HG03095 (cell line): ENCODE results near the gene GNG14.
"Not testable (repeated sequence)": the region's sequence is repeated elsewhere in the genome, so short reads cannot be mapped to it uniquely, and the experiment has no call there.

ENCODE experiments used
- ATAC-seq: cut with Tn5 transposase; IDR thresholded peaks from one replicate; pipeline ENCODE4 v1.9.1; 2021; ENCODE audit warnings: moderate library complexity; ENCODE audit not compliant: unreplicated experiment

The GNG14 gene

DNA sequence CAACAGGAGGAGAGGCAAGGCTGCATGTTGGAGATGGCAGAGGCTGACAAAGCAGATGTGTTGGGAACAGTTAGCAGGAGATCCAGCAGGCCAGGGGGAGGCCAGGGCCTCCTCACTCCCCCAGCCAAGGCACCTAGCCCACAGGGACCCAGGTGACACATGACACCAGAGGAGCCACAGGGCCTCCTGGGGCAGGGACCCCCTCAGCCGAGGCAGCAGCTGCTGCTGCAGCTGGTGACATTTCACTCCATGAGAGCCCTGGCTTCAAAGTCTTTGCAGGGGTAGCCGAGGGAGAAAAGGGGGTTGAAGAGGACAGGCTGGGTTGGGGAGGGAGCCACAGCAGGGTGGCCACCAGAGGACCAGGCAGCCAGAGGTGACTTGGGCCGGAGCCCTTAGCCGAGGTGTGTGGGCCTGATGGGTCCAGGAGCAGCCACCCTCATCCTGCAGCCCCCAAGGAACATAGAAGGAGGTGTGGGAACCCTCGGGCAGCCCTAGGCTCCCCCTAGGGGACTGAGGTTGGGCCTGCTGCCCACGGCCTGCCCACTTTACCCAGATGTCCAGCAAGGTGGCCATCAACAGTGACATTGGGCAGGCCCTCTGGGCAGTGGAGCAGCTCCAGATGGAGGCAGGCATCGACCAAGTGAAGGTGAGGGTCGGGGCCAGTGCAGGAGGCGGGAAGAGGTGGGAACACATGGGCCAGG, at the start of gene GNG14:
Gene GNG14 (plus strand): TSS at position 503 of the 701 bp plus-strand sequence. CDS start 51 bp downstream, at position 554.
- no peak for ATAC-seq

GRCh38 chr19:12638611-12639182, 49.1 kb upstream of the GNG14 start:
- no peak for ATAC-seq

DNA sequence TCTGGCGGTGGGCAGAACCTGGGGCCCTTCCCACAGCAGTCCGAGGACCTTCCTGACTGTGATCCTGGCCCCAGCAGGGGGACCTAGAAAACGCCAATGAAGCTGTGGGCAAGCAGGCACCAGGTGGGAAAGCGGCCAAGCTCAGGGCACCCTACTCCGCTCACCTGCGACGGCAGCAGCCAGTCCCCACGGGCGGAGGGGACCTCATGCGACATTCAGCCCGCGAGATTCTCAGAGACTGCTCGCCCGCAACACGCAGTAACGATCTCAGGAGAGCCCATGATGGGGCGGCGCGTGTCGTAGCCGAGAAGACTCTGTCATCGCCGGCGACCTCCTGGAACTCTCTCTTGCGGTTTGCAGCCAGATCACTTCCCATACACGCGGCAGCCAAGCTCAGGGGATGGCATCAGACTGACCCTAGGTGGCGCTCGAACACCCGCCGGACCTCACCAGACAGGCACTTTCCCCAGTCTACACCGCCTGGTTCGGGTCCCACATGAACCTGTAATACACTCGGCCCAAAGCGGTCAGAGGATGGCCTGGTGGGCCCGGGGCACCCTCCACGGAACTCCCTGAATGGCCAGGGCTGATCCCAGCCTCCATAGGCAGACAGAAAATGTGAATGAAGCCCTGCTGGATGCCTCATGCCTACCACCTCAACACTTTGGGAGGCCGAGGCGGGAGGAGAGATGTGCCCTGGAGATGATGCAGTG, 47.7 kb upstream of the GNG14 start:
- no peak for ATAC-seq

DNA sequence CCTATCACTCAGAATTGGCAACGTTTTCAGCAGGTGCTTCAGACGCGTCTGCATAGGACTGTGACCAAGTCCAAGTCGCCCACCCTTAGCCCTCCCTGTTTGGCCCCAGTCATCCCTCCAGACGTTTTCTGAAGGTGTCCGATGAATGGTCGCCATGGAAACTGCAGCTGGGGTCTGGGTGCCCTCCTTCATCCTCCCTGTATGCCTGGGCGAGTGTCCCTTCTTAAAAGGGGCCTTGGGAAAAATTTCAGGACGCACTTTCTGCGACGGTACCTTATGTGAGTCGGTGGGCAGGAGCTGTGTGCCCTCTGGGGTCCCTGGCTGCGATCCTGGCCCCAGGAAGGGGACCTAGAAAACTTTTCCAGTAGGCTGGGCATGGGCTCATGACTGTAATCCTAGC, 46.3 kb upstream of the GNG14 start:
- no peak for ATAC-seq

DNA sequence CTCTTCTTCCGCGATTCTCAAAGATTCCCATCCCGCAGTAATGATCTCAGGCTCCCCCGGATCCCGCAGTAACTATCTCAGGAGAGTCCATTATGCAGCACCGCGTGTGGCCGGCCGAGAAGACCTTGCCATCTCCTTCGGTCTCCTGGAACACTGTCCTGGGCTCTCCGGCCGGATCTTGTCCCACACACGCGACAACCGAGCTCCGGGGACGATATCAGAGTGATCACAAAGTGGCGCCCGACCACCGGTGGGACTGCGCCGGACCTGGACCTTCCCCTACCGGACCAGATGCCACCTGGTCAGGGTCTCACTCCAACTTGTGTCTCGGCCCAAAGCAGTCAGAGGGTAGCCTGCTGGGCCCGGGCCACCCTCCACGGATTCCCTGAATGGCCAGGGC, 45.3 kb upstream of the GNG14 start:
- no peak for ATAC-seq

- ATAC-seq, result not testable (repeated sequence)
Measured at GRCh38 chr19:12643716-12644115, 44.1 kb upstream of the GNG14 start.

GRCh38 chr19:12646551-12646950, 41.2 kb upstream of the GNG14 start:
- ATAC-seq, result no peak

DNA sequence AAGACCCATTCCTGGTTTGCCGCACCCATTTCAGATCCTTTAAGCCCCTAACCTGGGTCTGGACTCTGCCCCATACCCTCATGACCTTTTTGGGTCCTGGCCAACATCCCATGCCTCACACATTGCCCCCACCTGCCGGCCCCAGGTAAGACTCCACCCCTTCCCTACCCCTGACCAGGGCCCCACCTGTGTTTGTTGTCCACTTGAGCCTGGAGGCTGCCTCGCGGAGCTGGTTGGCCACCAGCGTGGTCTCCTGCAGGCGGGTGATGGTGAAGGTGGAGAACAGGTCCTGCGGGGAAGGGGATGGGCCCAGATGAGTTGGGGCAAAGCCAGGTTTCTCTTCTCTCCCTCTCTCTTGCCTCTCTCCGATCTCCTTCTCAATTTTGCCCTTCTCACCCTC, 40.8 kb upstream of the GNG14 start:
- ATAC-seq, result no peak

- no peak for ATAC-seq
Measured at GRCh38 chr19:12647490-12648071, 40.2 kb upstream of the GNG14 start.

- ATAC-seq, result no peak
Measured at GRCh38 chr19:12648088-12648487, 39.7 kb upstream of the GNG14 start.

GRCh38 chr19:12649941-12650340, 37.9 kb upstream of the GNG14 start:
- ATAC-seq, result no peak

DNA sequence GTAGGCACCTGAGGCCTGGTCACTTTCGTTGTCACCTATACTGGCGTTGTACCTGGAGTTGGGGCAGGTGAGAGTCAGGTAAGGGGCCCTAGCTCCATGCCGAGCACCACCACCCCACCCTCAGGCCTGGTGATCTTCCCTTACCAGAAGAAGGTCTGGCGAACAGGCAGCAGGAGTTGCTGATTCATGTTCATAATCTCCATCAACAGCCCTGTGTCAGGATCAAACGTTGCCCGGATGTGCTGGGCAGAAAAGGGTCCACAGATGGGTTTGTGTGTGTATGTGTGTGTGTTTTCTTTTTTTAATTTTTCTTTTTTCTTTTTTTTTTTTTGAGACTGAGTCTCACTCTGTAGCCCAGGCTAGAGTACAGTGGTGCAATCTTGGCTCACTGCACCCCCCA, 35.6 kb upstream of the GNG14 start:
- no peak for ATAC-seq

GRCh38 chr19:12655546-12655945, 32.3 kb upstream of the GNG14 start:
- ATAC-seq, result no peak

- no peak for ATAC-seq
Measured at GRCh38 chr19:12656899-12657571, 30.8 kb upstream of the GNG14 start.

DNA sequence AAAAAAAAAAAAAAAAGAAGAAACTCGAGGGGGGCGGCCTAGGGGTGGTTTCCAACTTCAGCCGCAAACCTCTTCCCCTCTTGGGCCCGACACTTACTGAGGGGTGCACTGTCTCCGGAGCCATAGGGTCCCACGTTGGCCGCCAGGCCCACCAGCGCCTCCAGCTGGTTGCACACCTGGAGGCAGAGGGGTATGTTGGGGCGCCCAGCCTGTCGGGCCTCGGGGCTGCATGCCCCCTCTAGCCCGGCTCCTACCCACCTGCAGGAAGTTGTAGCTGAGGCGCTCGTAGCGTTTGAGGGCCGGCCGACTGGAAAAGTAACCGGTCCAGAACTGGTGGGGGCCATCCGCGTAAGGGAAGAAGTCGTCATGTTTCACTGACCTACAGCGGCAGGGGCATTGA, 29.8 kb upstream of the GNG14 start:
- ATAC-seq, result no peak

DNA sequence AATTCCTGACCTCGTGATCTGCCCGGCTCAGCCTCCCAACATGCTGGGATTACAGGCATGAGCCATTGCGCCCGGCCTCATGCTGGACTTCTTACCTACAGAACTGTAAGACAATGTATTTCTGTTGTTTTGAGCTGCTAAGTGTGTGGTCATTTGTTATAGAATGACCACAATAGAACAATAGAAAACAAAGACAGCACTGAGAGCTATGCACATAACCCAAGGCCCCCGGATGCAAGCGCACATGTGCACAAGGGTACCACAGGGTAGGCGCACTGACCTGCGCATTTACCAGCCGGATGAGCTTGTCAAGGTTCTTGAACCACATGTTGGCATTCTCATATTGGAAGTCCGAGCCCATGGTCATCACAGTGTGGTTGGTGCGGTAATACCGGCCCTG, 26.8 kb upstream of the GNG14 start:
- no peak for ATAC-seq

DNA sequence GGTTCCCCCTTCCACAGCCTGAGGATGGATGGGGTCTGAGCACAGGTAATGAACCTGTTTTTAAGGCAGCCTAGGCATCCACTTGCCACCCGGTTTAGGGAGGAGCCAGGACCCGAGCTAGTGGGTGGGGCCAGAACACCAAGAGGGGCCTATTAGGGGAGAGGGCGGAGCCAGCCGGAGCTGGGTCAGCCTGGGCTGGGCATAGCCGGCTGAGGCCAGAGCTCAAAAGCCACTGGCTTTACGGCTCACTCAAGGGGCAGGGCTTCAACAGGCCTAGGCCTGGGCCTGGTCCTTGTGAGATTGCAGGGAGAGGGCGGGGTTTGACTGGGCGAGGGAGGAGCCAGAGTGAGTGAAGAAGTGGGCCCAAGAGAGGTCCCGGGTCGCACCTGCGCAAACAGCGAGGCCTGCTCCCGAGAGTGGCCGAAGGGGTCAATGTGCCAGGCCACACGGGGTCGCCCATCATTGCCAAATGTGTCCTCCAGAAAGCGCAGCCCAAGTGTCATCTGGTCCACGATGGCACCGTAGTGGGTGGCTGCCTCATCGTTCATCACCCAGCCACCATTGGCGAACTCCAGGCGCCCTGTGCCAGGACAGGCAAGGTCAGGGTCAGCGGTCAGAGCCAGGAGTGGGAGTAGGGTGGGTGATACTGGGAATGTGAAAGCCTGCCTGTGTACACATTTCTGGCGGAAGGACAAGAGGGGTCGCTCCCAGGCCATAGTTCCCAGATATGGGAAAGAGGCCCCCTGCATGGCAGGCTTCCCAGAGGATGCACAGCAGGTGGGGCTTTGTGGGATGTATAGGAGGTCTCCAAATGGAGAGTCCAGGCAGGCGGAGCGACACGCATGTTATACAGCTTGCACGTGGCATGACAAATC, 23.2 kb upstream of the GNG14 start:
- ATAC-seq, result no peak

- no peak for ATAC-seq
Measured at GRCh38 chr19:12665281-12665573, 22.6 kb upstream of the GNG14 start.

GRCh38 chr19:12665671-12666264, 22.0 kb upstream of the GNG14 start:
- no peak for ATAC-seq
